GM12872 (cell line): ENCODE results near the gene LRRC8A.

Experiments used
- CTCF ChIP-seq: IDR thresholded peaks from 3 replicates; pipeline ENCODE4 v1.5.1; 2011; ENCODE audit warnings: low read depth, mild to moderate bottlenecking, low read length, moderate library complexity; ENCODE audit not compliant: insufficient read depth

LRRC8A gene

GRCh38 chr9:128940946-128941755 is 59.2 kb downstream of the LRRC8A start:
- TF ChIP-seq CTCF, result no peak

- TF ChIP-seq CTCF, result no peak
Observed at GRCh38 chr9:128943832-128944620, 62.1 kb downstream of the LRRC8A start.

- no peak for TF ChIP-seq CTCF
Observed at GRCh38 chr9:128945798-128946501, 64.0 kb downstream of the LRRC8A start.

- TF ChIP-seq CTCF, result no peak
Observed at GRCh38 chr9:128946571-128947276, 64.8 kb downstream of the LRRC8A start.

- TF ChIP-seq CTCF, result no peak
Observed at GRCh38 chr9:128947277-128947526, 65.3 kb downstream of the LRRC8A start.

- no peak for TF ChIP-seq CTCF
Observed at GRCh38 chr9:128947527-128948301, 65.8 kb downstream of the LRRC8A start, which contains the start of the genes DOLK and NUP188. Gene DOLK (minus strand): TSS chr9:128947603. CDS start chr9:128947303, 300 bp downstream. Gene NUP188 (plus strand): TSS chr9:128947699. CDS start chr9:128947720, 21 bp downstream.
